Activated T-cell treated with anti-CD3 and anti-CD28 coated beads, Interleukin-2, amount 50 U/mL, for 1 hour (primary cell): ENCODE data around the gene GAB2.

Experiments used
- DNase-seq: peaks from one replicate; pipeline ENCODE4 v3.0.0-alpha.2; 2020

Gene GAB2

GRCh38 chr11:78338138-78338537, 79.5 kb downstream of the GAB2 start:
- DNase-seq, result no peak

GRCh38 chr11:78337554-78337924, 80.1 kb downstream of the GAB2 start:
- no peak for DNase-seq

- DNase-seq, result no peak
Measured at GRCh38 chr11:78336877-78337553, 80.6 kb downstream of the GAB2 start.

- no peak for DNase-seq
Measured at GRCh38 chr11:78334109-78334508, 83.5 kb downstream of the GAB2 start.

- no peak for DNase-seq
Measured at GRCh38 chr11:78332872-78333271, 84.7 kb downstream of the GAB2 start.

- DNase-seq, result no peak
Measured at GRCh38 chr11:78332174-78332866, 85.3 kb downstream of the GAB2 start.

GRCh38 chr11:78331711-78332110, 85.9 kb downstream of the GAB2 start:
- no peak for DNase-seq

- no peak for DNase-seq
Measured at GRCh38 chr11:78330361-78330760, 87.3 kb downstream of the GAB2 start.

- DNase-seq, result no peak
Measured at GRCh38 chr11:78327945-78328344, 89.7 kb downstream of the GAB2 start.

GRCh38 chr11:78325274-78325781, 92.3 kb downstream of the GAB2 start:
- DNase-seq, result no peak

- DNase-seq, result no peak
Measured at GRCh38 chr11:78323363-78323762, 94.3 kb downstream of the GAB2 start.

GRCh38 chr11:78319453-78319955, 98.1 kb downstream of the GAB2 start:
- DNase-seq, result no peak

GRCh38 chr11:78318321-78319114, 99.1 kb downstream of the GAB2 start:
- DNase-seq, result no peak

GRCh38 chr11:78315724-78316123, 101.9 kb downstream of the GAB2 start:
- DNase-seq, result no peak

- DNase-seq, result no peak
Measured at GRCh38 chr11:78314762-78315161, 102.9 kb downstream of the GAB2 start.

GRCh38 chr11:78313898-78314297, 103.7 kb downstream of the GAB2 start:
- DNase-seq, result no peak

- DNase-seq, result no peak
Measured at GRCh38 chr11:78313181-78313795, 104.3 kb downstream of the GAB2 start.

GRCh38 chr11:78312712-78313111, 104.9 kb downstream of the GAB2 start:
- no peak for DNase-seq

- no peak for DNase-seq
Measured at GRCh38 chr11:78311702-78312371, 105.8 kb downstream of the GAB2 start.

- DNase-seq, result no peak
Measured at GRCh38 chr11:78310500-78310909, 107.1 kb downstream of the GAB2 start.

GRCh38 chr11:78304201-78304600, 113.4 kb downstream of the GAB2 start:
- no peak for DNase-seq

- no peak for DNase-seq
Measured at GRCh38 chr11:78300108-78300839, 117.3 kb downstream of the GAB2 start.
